HG03442 (cell line): Measurements from ENCODE around the gene PRKD2.

Source experiments
- ATAC-seq: cut with Tn5 transposase; IDR thresholded peaks from one replicate; pipeline ENCODE4 v1.9.1; 2021; ENCODE audit warnings: mild to moderate bottlenecking, moderate library complexity; ENCODE audit not compliant: unreplicated experiment

The PRKD2 gene

DNA sequence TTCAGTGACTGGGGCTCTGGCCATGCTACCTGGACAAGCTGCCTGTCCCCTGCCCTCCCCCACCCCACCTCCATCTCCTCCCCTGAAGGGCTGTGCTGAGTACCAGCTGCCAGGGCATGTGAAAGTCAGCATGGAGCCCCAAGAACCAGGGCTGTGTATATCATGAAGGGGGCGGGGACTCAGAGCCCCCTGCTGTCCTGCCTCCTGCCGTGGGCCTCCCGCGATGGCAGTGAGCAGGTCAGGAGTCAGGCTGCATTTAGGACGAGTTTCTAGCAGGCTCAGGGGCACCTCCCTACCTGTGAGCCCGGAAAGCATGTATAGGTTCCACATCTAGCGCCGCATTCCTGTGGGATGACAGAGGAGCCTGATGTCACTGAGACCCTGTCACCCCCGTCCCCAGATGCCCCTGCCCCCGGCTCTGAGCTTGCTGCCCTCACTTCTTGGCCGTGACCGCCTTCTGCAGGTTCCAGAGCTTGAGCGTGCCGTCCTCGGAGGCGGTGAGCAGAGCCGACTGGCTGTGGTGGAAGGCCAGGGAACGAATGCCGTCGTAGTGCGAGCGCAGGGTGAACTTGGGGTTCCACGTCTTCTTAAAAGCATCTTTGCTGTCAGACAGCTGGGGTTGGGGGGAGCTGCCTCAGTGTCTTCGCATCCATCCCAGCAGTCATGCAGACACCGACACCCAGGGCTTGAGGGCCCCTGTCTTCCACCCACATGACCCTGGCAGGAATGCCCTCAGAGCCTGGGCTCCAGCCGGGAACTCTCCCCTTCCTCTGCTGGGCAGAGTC lies 8.3 kb upstream of the PRKD2 start:
- no peak for ATAC-seq

DNA sequence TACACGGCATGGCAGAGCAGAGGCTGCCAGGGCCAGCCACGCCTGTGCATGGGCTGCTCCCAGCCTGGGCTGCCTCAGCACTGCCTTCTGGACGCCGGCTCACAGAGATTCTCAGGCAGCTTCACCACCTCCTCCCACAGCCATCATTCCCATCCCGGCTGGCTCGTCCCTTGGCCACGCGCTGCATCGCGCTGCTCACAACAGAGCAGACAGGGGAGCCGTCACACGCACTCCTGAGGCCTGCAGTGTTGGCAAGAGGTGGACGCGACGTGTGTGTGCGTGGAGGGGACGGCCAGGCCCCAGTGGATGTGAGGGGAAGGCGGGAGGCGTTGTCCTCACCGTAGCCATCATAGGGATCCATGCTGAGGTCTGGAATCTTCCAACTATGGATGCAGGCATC lies 7.6 kb upstream of the PRKD2 start:
- no peak for ATAC-seq

DNA sequence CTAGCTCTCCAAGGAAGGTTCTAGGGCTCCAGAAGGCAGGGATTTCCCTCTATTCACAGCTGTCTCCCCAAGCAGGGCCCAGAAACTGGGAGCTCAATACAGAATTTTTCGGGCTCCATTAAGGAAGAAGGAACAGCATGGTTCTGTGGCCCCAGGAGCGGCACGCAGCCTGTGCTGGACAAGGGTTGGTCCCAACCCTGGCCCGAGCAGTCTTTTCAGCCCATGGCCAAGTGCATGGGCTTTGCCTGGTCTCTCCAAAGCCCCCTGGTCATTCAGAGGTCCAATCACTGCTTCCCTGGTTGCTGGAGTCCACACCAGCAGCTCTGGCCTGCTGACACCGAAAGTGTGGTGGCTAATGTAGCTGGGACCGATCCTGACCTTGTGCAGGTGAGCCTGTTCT lies 6.6 kb upstream of the PRKD2 start:
- ATAC-seq: no peak

DNA sequence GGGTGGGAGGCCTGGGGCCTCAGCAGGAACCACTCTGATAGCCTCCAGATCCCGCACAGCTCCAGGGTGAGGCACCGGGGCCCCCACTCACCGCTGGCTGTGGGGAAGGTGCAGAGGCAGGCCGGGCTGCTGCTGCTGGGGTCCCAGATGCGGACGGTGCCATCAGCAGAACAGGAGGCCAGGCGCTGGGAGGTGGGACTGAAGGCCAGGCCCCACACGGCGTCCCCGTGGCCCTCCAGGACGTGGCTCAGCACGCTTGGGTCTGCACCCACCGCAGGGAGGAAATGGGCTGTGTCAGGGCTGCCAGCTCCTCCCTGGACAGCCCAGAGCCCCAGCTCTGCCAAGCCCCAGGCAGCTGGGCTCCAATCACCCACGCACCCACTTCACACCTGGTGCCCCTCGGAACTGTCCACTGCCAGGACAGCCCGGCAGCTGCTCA lies 6.1 kb upstream of the PRKD2 start:
- ATAC-seq: no peak

DNA sequence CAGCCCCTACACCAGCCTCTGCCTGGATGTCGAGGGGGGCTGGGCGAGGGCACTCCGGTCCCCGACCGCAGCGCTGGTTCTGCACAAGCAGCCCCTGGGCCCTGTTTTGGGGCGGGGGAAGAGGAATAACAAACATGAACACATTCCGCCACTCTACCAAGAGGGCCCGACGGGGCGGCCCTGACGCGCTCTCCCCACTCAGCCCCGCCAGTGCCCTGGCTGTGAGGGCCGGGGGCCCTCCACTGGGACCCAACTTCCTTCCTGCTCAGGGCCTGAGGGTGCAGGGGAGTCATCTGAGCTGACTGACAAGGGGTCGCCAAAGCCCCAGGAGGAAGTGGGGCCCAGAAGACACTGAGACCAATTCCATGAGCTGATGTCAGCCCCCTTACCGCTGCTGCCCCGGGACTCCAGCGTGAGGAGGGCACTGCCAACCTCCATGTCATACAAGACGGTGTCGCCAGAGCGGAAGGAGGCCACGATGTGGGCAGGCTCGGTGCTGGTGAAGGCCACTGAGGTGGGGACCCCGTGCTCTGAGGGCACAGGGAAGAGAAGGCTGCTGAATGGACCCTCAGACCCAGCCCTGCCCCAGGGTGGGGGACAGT lies 5.6 kb upstream of the PRKD2 start:
- no peak for ATAC-seq

DNA sequence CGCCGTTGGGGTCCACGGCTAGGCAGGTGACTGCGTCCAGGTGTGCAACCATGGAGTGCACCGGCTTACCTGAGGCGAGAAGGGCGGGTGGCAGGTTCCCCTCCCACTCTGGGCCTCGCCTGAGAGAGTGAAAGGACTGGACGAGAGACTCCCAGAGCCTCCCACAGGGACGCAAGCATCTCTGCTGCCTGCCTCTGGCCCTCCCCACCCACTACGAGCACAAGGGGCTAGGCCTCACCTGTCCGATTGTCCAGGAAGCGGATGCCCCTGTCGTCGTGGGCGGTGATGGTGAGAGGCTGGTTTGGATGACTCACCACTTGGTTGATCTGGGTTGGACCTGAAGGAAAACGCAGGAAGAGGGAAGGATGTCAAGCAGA lies 5.1 kb upstream of the PRKD2 start:
- ATAC-seq: no peak

DNA sequence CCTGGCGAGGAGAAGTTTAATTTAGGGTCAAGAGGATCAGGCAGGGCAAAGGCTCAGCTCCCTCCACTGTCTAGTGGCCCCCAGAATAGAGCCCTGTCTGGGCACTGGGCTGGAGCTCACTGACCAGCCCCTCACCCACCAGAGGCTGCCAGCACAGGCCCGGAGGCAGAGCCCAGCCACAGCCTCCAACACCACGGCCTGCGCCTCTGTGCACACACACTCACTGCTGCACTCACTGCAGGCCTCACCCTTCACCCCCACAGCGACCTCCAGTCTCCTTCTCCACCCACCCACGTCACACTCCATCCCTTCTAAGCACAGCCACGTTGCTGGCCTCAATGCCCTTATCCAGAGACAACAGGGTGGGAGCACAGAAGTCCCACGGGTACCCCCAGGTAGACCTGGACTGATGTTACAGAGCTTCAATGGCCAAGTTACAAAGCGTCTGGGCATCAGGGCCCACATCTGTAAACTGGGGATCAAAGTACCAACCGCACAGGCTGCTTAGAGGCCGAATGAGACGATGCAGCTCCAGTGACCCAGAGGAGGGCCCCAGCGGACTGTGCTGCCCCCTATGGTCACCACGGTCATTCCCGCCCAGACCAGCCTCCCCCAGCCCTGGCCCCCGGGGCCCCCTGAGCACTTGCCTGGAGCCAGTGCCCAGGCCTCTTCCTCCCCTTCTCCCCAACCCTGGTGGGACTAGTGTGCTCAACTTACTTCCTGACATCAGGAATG lies 4.5 kb upstream of the PRKD2 start:
- ATAC-seq: no peak

DNA sequence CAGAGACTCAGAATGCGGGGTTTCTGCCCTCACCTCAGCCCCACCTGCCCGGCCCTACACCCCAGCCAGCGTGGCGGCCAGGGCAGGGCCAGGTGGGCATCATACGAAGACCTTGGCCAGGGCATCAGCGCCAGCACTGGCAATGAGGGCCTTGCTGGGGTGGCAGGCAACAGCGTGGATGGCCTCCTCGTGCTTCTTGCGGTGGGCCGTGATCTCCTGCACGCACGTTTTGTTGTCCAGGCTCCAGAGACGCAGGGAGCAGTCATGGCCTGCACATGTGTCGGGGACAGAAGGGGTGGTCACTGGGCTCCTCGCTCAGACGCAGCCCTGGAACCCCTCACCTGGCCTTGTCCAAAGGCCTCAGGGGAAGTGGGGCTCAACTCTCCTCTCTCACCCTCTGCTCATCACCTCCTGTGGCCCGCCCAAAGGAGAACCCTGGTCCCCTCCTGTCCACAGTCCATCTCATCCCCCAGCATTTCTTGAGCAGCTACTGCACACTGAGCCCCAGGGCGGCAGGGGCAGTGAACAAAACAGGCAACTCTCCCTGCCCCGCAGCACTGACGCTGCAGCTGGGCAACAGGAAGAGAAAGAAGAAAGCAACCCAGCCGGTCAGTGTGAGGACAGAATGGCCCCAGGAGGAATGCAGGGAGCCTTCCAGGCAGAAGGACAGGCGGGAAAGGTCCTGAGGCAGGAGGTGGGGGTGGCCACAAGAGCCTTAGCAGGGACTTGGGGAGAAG lies 3.8 kb upstream of the PRKD2 start:
- no peak for ATAC-seq

DNA sequence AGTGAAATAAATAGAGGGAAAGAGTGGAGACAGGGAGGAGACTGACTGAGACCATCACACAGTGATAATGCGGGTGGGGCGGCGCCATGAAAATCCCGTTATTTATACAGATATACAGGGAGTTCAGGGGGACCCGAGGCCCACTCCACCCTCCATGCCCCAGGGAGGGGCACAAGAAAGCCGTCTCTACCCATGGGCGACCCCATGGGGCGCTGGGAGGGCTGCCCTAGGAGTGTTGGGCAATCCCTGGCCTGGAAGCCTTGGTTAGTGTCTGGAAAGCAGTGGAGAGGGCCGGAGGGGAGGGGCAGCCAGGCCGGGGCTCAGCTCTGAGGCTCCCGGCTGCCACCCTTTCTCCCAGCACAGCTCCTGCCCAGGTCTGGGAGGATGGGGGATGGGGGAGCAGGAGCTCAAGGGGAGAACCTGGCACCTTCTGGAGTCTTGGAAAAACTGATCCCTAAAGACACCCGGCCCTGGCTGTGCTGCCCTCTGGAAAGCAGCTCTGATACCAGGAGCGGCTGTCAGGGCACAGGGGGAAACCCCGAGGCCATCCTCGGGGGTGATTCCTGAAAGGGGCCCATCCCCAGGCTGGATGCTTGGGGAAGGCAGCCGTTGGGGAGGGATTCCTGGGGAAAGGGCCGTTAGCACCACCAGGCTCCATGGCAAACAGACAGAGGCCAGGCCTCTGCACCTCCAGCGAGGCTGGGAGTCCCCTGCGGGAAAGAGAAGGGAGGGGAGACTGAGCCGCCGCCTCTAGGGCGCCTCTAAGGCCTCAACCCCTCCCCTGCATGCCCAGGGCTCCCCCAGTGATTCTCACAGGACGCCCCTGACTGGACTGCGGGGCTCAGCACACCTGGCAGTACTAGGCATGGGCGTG lies 3.0 kb upstream of the PRKD2 start:
- no peak for ATAC-seq

DNA sequence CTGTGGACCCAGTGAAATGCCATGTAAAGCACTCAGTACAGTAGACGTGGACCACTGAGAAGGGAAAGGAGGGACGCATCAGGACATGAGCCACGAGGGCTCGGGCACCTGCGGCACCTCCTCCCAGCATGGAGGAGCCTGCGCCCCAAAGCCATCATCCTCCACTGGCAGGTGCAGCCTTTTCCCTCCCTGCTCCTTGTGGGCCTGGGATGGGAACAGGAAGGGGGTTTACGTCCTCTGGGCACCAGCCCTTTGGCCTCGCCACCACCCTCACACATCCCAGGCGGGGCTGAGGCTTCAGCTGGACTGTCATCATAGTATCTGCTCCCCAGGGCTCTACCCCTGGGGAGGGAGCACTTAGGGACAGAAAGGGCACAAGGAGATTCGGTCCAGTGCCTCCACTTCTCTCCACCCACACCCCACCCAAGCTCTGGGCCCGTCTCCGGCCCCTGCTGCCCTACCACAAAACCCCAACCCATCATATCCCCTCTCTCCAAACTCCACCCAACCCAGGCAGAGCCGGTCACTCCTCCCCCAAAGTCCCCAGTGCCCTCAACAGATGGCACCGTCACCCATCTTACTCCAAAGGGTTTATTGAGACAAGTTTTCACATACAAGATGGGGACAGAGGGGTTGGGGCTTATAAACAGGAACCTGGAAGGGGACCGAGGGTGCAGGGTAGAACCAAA lies 2.2 kb upstream of the PRKD2 start:
- ATAC-seq: no peak

DNA sequence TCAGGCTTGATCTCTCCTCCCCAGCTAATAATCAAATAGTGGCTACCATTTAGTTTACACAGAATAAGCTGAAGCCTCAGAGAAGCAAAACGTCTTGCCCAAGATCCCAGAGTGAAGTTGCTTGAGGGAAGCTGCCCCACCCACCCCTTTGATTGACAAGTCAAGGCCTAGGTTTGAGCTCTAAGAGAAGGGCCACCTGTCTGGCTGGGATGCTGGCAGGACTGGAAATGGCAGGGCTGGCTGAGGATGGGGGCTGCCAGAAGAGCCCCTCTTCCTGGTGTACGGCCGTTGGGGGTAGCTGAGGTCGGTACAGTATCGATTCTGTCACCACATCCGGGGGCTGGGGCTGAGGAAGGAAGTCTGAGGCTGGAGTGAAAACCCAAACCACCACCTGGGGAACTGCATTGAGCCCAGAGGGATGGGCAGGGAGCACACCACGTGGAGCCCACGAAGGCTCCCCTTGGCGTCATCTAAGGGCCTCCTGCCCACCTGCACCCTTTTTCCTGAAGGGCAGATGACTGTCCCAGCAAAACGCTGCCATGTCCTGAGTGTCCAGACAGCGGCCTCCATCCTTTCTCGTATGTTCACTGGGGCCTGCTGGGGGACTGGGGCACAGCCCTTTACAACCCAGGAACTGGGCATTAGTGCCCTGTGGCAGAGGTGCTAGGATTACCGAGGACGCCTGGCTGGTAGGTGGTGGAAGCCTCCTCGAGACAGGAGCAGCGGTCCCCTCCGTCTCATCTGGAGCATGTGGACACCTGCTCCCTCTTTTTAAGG lies 1.4 kb upstream of the PRKD2 start:
- no peak for ATAC-seq

DNA sequence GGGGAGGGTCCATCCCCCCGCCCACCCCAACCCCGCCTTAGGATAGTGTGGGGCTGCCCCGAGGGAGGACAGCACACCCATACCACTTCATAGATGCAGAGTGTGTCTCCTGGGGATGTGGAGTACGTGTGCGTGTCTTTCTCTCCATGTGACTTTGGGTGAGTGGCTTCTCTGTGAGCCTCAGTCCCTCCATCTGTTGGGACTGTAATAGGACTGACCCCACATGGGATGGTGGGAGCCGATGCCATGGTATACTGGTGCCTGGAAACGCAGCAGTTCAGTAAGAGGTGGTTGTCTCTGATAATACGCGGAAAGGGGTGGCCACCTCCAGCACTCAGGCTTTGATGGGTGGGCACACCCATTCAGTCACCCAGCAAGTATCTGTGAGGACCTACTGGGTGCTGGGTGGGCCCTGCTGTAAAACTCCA lies 816 bp upstream of the PRKD2 start:
- ATAC-seq: peak; percentile 1

DNA sequence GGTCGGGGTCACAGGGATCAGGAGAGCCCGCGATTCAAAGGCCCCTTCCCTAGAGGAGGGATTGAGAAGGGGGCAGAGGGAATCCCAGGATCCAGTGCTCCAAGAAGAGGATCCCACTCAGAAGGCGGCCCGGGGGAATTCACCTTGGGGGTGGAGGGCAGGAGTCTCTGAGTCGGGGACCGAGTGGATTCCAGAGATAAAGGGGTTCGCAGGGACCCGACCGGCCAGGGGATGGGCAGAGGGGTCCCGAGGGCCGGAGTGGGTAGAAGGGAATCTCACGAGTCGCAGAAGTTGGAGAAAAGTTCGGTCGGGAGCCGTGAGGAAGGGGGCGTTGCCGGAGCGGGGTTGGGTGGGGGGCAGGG lies 261 bp downstream of the PRKD2 start:
- no peak for ATAC-seq

DNA sequence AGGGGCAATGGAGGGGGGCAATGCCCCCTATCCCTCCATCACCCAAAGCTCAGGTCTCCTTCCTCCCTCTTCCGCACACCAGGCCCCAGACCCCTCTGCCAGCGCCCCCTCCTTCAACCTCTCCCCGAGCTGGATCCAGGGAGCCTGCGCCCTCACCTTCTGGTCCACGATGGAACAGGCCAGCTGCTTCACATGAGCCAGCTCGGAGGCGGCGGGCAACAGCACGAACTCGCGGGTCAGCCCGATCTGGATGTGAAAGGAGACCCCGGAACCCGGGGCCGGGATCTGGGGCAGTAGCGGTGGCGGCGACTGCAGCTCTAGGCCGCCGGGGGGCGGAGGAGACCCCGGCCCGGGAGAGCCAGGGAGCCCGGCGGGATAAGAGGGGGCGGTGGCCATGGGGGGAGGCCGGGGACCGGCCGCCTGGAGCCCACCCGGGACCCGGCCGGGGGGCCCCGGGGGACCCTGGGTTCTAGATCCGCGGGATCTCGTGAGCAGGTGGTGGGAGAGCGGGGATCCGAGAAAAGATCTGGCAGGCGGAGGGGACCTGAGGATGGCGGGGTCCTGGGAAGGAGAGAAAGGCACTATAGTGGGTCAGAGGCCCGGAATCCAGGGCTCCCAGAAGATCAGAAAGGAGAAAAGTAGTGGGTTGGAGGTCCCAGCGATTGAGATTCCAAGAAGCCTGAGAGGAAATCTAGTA lies 791 bp downstream of the PRKD2 start:
- no peak for ATAC-seq

DNA sequence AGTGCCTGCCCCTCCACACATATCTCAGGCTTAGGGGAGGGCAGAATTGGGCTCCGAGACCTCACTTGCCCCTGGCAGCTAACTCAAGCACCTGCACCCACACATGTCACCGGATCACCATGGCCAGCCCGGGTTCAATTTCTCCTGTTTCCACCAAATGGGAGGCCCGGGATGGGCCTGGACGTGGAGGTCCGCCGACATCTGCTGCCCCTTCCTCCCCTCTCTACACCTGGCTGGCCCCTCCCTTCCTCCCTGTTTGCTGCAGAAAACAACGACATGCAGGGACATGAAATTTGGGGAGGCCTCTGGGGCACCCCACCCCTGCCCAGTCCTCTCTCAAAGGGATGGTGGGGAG lies 1.3 kb downstream of the PRKD2 start:
- ATAC-seq: no peak

DNA sequence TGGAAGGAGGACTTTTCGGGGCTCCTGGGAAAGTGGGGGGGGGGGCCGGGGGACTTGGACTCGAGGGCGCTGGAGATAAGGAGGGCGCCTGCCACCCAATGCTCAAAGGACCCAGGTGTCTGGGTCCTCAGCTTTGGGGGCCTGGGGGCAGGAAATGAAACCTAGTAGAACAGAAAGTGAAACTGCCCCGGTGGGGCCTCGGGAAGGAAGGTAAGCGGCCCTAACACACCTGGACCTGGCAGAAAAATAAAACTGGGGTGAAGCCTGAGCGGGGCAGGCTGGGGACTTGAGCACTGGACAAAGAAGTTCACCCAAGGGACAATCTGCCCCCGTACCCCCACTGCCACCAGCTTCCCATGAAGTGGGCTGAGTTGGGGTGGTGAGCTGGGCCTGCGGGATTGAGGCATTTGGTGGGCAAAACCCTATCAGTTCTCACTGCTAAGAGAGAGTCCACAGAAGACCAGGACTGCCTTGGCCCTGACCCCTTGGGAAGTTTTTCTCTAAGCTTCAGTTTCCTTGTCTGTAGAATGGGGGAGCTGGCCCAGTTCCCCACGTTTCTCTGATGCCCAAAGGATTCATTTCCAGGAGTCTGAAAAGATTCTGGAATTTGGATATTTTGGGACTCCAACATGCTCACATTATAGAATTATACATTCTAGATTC lies 2.3 kb downstream of the PRKD2 start:
- ATAC-seq: no peak

DNA sequence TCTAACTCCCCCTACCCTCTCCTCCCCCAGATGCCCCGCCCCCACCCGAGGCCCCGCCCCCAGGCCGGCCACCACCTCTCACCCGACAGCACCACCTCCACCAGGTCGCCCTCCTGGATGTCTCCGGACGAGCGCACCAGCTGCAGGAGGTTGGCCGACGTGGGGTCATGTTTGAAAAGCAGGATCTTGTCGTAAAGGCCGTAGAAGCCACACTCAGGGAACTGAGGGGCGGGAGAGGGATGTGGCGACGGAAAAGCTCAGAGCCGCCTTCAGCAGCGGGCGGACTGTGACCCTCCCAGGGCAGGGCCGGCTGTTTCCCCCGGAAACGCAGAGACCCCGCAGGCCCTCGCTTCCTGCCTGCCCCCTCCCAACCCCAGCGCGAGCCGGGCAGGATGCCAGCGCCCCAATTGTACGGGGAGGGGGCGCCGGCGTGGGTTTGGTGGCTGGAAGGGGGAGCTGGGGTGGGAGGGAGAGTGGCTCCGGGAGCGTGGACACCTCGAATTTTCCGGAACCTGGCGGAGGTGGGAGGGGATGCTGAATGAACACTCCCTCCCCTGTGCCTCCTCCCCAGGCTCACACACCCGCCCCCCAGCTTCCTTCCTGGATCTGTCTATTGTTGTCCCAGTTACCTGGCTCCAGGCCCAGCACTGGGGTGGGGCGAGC lies 3.0 kb downstream of the PRKD2 start:
- no peak for ATAC-seq
